ENCODE results near the gene B4GALT3. TPM values are rescaled to one million over a fixed set of nuclear protein-coding genes. Genes with fewer than 3 reads are reported as not detected.

The B4GALT3 gene
- polyA plus RNA-seq, 1 donor from 2014 or later: 43.7 TPM

- no peaks in the 10 kb centered on the region for H3K36me3 ChIP-seq (ENCODE audit: insufficient read depth, low read length)
- H2AFZ ChIP-seq (ENCODE audit: low read depth, low read length): no peak overlapping the region
- no peak overlapping the region for H3K9ac ChIP-seq (ENCODE audit: low read length)
- no peaks in the 10 kb centered on the region for H3K9me3 ChIP-seq (ENCODE audit: low read length)
- H3K4me3 ChIP-seq (ENCODE audit: low read length): no peak overlapping the region
- H3K79me2 ChIP-seq (replicated peaks; ENCODE audit: insufficient read depth, low read length): peaks cover 6% of the 10 kb centered on the region
- no peaks in the 10 kb centered on the region for H4K20me1 ChIP-seq (ENCODE audit: insufficient read depth)
- no peaks in the 10 kb centered on the region for H3K9me2 ChIP-seq (ENCODE audit: insufficient read depth, low read length)
- no peaks in the 10 kb centered on the region for H3K27me3 ChIP-seq (ENCODE audit: insufficient read depth, low read depth, low read length)
- H3K27ac ChIP-seq (ENCODE audit: low read length): no peak overlapping the region
- H3K4me2 ChIP-seq (ENCODE audit: low read length): no peak overlapping the region
- TF ChIP-seq MXI1 (conservative IDR thresholded peaks at IDR 0.05; ENCODE audit: poor library complexity, severe bottlenecking): no peak
- no peak for TF ChIP-seq SMC3 (conservative IDR thresholded peaks at IDR 0.05; ENCODE audit: poor library complexity)
- TF ChIP-seq EZH2 (IDR thresholded peaks at IDR 0.05; ENCODE audit: borderline replicate concordance, insufficient read depth, low read length, poor library complexity, severe bottlenecking): no peak
- no peak for TF ChIP-seq CTCF (IDR thresholded peaks at IDR 0.05; ENCODE audit: poor library complexity, severe bottlenecking)
- TF ChIP-seq TAF1 (IDR thresholded peaks at IDR 0.05; ENCODE audit: low read depth): no peak
- TF ChIP-seq EP300 (conservative IDR thresholded peaks at IDR 0.05; ENCODE audit: poor library complexity, severe bottlenecking): no peak
- TF ChIP-seq REST (IDR thresholded peaks at IDR 0.05; ENCODE audit: borderline replicate concordance): no peak
- TF ChIP-seq POLR2AphosphoS5 (IDR thresholded peaks at IDR 0.05): no peak
- TF ChIP-seq RAD21 (conservative IDR thresholded peaks at IDR 0.05): no peak
- no peaks in the 10 kb centered on the region for H3F3A ChIP-seq (ENCODE audit: insufficient read depth, low read length, poor library complexity, severe bottlenecking)
Measured at GRCh38 chr1:161180639-161181038, 3.3 kb upstream of the B4GALT3 start.

GRCh38 chr1:161179698-161180097, 2.4 kb upstream of the B4GALT3 start:
- TF ChIP-seq REST (IDR thresholded peaks at IDR 0.05; ENCODE audit: borderline replicate concordance): no peak
- TF ChIP-seq EZH2 (IDR thresholded peaks at IDR 0.05; ENCODE audit: borderline replicate concordance, insufficient read depth, low read length, poor library complexity, severe bottlenecking): no peak
- no peak for TF ChIP-seq SMC3 (conservative IDR thresholded peaks at IDR 0.05; ENCODE audit: poor library complexity)
- no peak for TF ChIP-seq CTCF (IDR thresholded peaks at IDR 0.05; ENCODE audit: poor library complexity, severe bottlenecking)
- TF ChIP-seq POLR2AphosphoS5 (IDR thresholded peaks at IDR 0.05): no peak
- TF ChIP-seq EP300 (conservative IDR thresholded peaks at IDR 0.05; ENCODE audit: poor library complexity, severe bottlenecking): no peak
- TF ChIP-seq TAF1 (IDR thresholded peaks at IDR 0.05; ENCODE audit: low read depth): no peak
- TF ChIP-seq RAD21 (conservative IDR thresholded peaks at IDR 0.05): no peak
- no peak for TF ChIP-seq MXI1 (conservative IDR thresholded peaks at IDR 0.05; ENCODE audit: poor library complexity, severe bottlenecking)
- Histone ChIP-seq H3K9me3 (ENCODE audit: low read length) (no peaks in the 10 kb centered on the region), H3F3A (ENCODE audit: insufficient read depth, low read length, poor library complexity, severe bottlenecking) (no peaks in the 10 kb centered on the region), H3K27ac (ENCODE audit: low read length) (no peak overlapping the region), H3K9me2 (ENCODE audit: insufficient read depth, low read length) (no peaks in the 10 kb centered on the region), H3K4me3 (ENCODE audit: low read length) (no peak overlapping the region), H3K27me3 (ENCODE audit: insufficient read depth, low read depth, low read length) (no peaks in the 10 kb centered on the region), H3K9ac (ENCODE audit: low read length) (no peak overlapping the region), H2AFZ (ENCODE audit: low read depth, low read length) (no peak overlapping the region), H4K20me1 (ENCODE audit: insufficient read depth) (no peaks in the 10 kb centered on the region), H3K36me3 (ENCODE audit: insufficient read depth, low read length) (no peaks in the 10 kb centered on the region), H3K79me2 (replicated peaks; ENCODE audit: insufficient read depth, low read length) (peaks cover 6% of the 10 kb centered on the region), H3K4me2 (ENCODE audit: low read length) (no peak overlapping the region)
